ENCODE measurements around the gene TRPC4. TPM values are rescaled to one million over a fixed set of nuclear protein-coding genes. Genes with fewer than 3 reads are reported as not detected.

The TRPC4 gene
- total RNA-seq, 1 donor from 2014 or later, result 8.1 TPM

GRCh38 chr13:37608750-37609339 is 260.7 kb downstream of the TRPC4 start:
- DNase-seq (ENCODE audit: low spot score in 2 of 2), result no peak
- peak in 2 of 3 experiments; percentile 33 to 43 for TF ChIP-seq CTCF (IDR thresholded peaks at IDR 0.05)
- Histone ChIP-seq H3K9me3 (no peaks in the 10 kb centered on the region), H3K4me1 (no peaks in the 10 kb centered on the region), H3K27me3 (no peaks in the 10 kb centered on the region), H3K4me3 (no peak overlapping the region), H3K27ac (no peak overlapping the region), H3K36me3 (no peaks in the 10 kb centered on the region)
- intact Hi-C loops (cut with DNase I), result no loop called here

DNA sequence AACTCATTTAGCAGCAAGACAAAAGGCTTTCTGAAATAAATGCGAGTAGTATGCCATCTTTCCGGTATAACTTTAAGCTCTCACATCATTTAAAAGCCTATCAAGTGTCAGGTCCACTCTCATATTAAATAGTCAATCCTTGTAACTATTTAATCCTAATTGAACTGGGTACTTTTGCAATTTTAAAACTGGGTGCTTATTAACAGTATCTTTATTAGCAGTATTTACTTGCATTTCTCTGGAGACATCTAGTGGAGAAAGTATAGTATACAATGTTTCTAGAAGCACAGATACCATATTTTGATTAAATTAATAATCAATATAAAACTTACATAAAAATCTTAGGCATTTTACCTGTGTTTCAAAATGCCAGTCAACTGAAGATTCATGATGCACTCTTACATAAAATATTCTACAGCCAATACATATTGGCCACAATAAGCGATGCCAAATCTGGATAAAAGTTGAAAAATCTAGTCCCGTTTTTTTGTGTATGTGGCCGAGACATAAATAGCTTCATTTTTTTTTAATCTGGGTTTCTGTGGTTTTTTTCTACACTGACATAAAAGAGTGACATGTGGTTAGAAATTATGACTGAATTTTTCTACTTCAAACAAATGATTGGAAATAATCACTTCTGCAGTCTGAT is 266.7 kb downstream of the TRPC4 start:
- peak; percentile 38 to 69 (median 38) for TF ChIP-seq CTCF (IDR thresholded peaks at IDR 0.05)
- intact Hi-C loops (cut with DNase I), result loop anchor here (1.0 to 2.0 kb wide), 2 partner anchors 494 to 528 kb away; no protein-coding TSS in a partner anchor
- no peak for DNase-seq (ENCODE audit: low spot score in 2 of 2)

GRCh38 chr13:37601648-37602440 is 267.7 kb downstream of the TRPC4 start:
- intact Hi-C loops (cut with DNase I), result loop anchor here (2.0 kb wide), 1 partner anchor 527 kb away; no protein-coding TSS in a partner anchor

More for the DNA sequence above, 266.7 kb downstream of the TRPC4 start:
- Histone ChIP-seq H3K4me1 (peaks cover 0 to 3% of the 10 kb centered on the region in 2 donors), H3K36me3 (no peaks in the 10 kb centered on the region), H3K9me3 (no peaks in the 10 kb centered on the region), H3K27ac (no peak overlapping the region), H3K4me3 (no peak overlapping the region), H3K27me3 (no peaks in the 10 kb centered on the region)

DNA sequence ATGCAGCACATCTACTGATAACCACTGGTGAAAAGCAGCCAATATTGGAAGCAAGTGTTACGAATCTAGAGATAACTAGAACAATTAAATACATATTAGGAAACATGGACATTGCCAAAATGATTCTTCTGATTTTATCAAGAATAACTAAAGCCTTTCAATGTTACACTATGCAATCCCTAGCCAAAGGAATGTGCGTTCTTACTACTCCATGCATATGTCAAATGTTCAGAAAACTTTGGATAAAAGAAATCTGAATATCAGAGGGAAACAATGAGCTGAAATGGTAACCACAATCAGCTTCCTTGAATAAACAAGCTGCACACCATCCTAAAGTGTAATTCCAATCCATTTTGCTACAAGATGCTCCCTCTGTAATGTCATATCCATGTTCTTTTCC is 270.1 kb downstream of the TRPC4 start:
- Histone ChIP-seq H3K4me1 (peaks cover 0 to 3% of the 10 kb centered on the region in 2 donors), H3K27ac (no peak overlapping the region), H3K4me3 (no peak overlapping the region), H3K36me3 (no peaks in the 10 kb centered on the region), H3K27me3 (no peaks in the 10 kb centered on the region), H3K9me3 (no peaks in the 10 kb centered on the region)
- no peak for DNase-seq (ENCODE audit: low spot score in 2 of 2)
- no peak for TF ChIP-seq CTCF (IDR thresholded peaks at IDR 0.05)
- intact Hi-C loops (cut with DNase I), result no loop called here

More at GRCh38 chr13:37601648-37602440, 267.7 kb downstream of the TRPC4 start:
- H3K36me3 ChIP-seq, result no peaks in the 10 kb centered on the region
- no peaks in the 10 kb centered on the region for H3K27me3 ChIP-seq
- H3K4me3 ChIP-seq, result no peak overlapping the region
- peaks cover 0 to 3% of the 10 kb centered on the region in 2 donors for H3K4me1 ChIP-seq
- no peak for TF ChIP-seq CTCF (IDR thresholded peaks at IDR 0.05)
- DNase-seq (ENCODE audit: low spot score in 2 of 2), result no peak
- no peak overlapping the region for H3K27ac ChIP-seq
- H3K9me3 ChIP-seq, result no peaks in the 10 kb centered on the region

- Histone ChIP-seq H3K27ac (no peak within 1 kb of the TSS), H3K36me3 (no peaks in the 10 kb centered on the region), H3K4me3 (peak within 1 kb of the TSS in 1 of 2 donors; percentile 44), H3K9me3 (no peaks in the 10 kb centered on the region), H3K27me3 (no peaks in the 10 kb centered on the region), H3K4me1 (peaks cover 0 to 3% of the 10 kb centered on the region in 2 donors)
- no peak for DNase-seq (ENCODE audit: low spot score in 2 of 2)
- intact Hi-C loops (cut with DNase I), result no loop called here
- no peak for TF ChIP-seq CTCF (IDR thresholded peaks at IDR 0.05)
Observed at GRCh38 chr13:37598597-37598996, 271.0 kb downstream of the TRPC4 start, which contains the start of gene POSTN. POSTN (minus strand) TSS chr13:37598768; CDS start chr13:37598726, 42 bp downstream.
